Measurements from ENCODE around the gene MICALL1.

Gene MICALL1

GRCh38 chr22:37892566-37893335 is 13.3 kb upstream of the MICALL1 start:
- no peak for TF ChIP-seq POLR2AphosphoS5 (IDR thresholded peaks at IDR 0.05; ENCODE audit: low read depth, low read length)
- no peak for TF ChIP-seq REST (IDR thresholded peaks at IDR 0.05; ENCODE audit: insufficient read depth in 1 of 2, low read depth in 2 of 2, low read length in 2 of 2)
- TF ChIP-seq TAF1 (IDR thresholded peaks at IDR 0.05; ENCODE audit: borderline replicate concordance, insufficient read depth, low read length), result no peak

- TF ChIP-seq SIN3A (IDR thresholded peaks at IDR 0.05; ENCODE audit: borderline replicate concordance, insufficient read depth, low read length) (no peak), POLR2AphosphoS5 (IDR thresholded peaks at IDR 0.05; ENCODE audit: low read depth, low read length) (no peak), TAF1 (IDR thresholded peaks at IDR 0.05; ENCODE audit: borderline replicate concordance, insufficient read depth, low read length) (no peak), REST (IDR thresholded peaks at IDR 0.05; ENCODE audit: insufficient read depth in 1 of 2, low read depth in 2 of 2, low read length in 2 of 2) (no peak), FOXP2 (optimal IDR thresholded peaks at IDR 0.05; ENCODE audit: borderline replicate concordance, extremely low read depth, extremely low read length, insufficient read depth) (no peak)
Observed at GRCh38 chr22:37893583-37893983, 12.5 kb upstream of the MICALL1 start.

DNA sequence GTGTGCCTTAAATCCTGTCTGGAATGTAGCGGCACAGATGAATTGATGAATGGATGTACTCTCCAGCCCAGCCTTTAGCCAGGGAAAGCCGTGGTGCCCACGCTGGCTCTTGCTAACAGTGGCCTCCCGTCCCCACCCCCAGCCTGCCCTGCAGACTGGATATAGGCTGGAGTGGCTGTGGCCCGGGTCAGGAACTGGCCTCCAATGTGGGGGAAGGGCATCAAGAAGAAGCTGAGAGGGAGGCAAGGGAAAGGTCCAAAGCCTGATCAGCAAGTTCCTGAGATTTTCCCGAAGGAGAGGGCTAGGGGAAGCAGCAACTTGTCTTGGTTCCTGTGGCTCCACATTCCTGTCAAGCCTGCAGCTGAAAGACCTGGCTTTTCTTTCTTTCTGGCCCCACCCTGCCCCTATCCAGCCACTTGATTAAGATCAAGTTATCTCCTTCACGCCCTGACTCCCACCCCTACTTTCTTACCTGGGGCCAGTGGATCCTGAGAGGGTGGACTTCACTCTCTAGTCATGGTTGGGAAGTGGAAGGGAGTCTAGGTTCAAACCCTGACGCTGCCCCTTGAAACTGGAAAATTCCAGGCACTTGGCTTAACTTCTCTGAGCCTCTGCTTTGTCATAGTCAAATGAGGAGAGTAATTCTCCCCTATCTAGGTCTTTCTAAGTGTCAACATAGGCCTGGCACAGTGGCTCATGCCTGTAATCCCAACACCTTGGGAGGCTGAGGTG is 11.0 kb upstream of the MICALL1 start:
- TF ChIP-seq SIN3A (IDR thresholded peaks at IDR 0.05; ENCODE audit: borderline replicate concordance, insufficient read depth, low read length) (no peak), REST (IDR thresholded peaks at IDR 0.05; ENCODE audit: insufficient read depth in 1 of 2, low read depth in 2 of 2, low read length in 2 of 2) (no peak), POLR2AphosphoS5 (IDR thresholded peaks at IDR 0.05; ENCODE audit: low read depth, low read length) (0 out of 2 replicates have a peak, but pooled peaks have one; percentile 12), FOXP2 (optimal IDR thresholded peaks at IDR 0.05; ENCODE audit: borderline replicate concordance, extremely low read depth, extremely low read length, insufficient read depth) (no peak), TAF1 (IDR thresholded peaks at IDR 0.05; ENCODE audit: borderline replicate concordance, insufficient read depth, low read length) (no peak)

DNA sequence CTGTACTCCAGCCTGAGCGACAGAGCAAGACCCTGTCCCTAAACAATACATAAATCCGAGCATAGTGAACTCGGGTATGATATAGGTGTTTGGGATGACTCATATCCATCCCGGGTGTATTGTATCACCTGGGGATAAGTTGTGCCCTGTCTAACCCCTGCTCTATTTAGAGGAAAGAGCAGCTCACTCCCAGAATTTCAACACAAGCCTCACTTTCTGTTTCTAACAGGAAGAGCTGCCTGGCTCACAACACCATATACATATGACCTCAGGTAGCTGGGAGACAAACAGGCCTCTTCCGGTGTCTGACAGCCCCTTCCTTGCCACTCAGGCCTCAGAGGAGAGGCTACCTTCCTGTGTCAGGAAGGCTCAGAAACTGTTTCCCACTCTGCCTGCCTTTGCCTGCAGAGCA is 9.9 kb upstream of the MICALL1 start:
- peak; percentile 59 for TF ChIP-seq FOXP2 (optimal IDR thresholded peaks at IDR 0.05; ENCODE audit: borderline replicate concordance, extremely low read depth, extremely low read length, insufficient read depth)
- TF ChIP-seq TAF1 (IDR thresholded peaks at IDR 0.05; ENCODE audit: borderline replicate concordance, insufficient read depth, low read length), result no peak

DNA sequence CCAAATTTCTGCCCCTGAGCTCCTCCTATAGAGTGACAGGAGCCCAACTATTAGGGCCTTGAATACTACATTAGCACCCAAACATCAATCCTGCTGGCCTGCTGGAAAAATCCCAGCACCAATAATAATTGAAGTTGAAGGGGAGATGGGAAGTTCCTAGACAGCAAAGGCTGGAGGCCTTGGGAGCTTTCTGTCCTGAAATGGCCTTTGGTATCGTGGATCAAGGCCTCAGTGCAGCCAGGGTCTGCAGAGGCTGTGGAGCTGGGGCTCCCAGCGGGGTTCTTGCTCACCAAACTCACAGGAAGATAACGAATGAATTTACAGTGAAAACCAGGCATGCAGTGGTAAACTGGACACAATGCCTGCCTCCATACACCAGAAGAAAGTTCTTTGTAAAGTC is 9.2 kb upstream of the MICALL1 start:
- TF ChIP-seq FOXP2 (optimal IDR thresholded peaks at IDR 0.05; ENCODE audit: borderline replicate concordance, extremely low read depth, extremely low read length, insufficient read depth), result no peak
- no peak for TF ChIP-seq TAF1 (IDR thresholded peaks at IDR 0.05; ENCODE audit: borderline replicate concordance, insufficient read depth, low read length)
- no peak for TF ChIP-seq SIN3A (IDR thresholded peaks at IDR 0.05; ENCODE audit: borderline replicate concordance, insufficient read depth, low read length)
- no peak for TF ChIP-seq REST (IDR thresholded peaks at IDR 0.05; ENCODE audit: insufficient read depth in 1 of 2, low read depth in 2 of 2, low read length in 2 of 2)
- no peak for TF ChIP-seq POLR2AphosphoS5 (IDR thresholded peaks at IDR 0.05; ENCODE audit: low read depth, low read length)
